Right cardiac atrium (tissue), 5 donors: ENCODE measurements around the gene BCL6. TPM values are rescaled to one million over a fixed set of nuclear protein-coding genes. Genes with fewer than 3 reads are reported as not detected.
A peak's percentile ranks its signal among the peaks of the same experiment; 100 is the strongest.

Experiments used
- ATAC-seq, 2 donors: fragments of 200-7000 bp; cut with Tn5 transposase; one replicate each; pipeline versions ENCODE4 v1.8.0 to v1.9.1; 2020; ENCODE audit warnings: moderate library complexity in 2 of 2, mild to moderate bottlenecking in 1 of 2
- DNase-seq, 3 donors: peaks; one replicate each; pipeline ENCODE4 v3.0.0-alpha.2; 2020
- H3K27ac ChIP-seq: one replicate; pipeline ENCODE4 v1.5.1; 2013; ENCODE audit warnings: mild to moderate bottlenecking, low read length, control low read depth, moderate library complexity
- H3K27me3 ChIP-seq: one replicate; pipeline ENCODE4 v1.6.1; 2013; ENCODE audit not compliant: control insufficient read depth, insufficient read depth
- H3K4me1 ChIP-seq: one replicate; pipeline ENCODE4 v1.6.1; 2013; ENCODE audit warnings: low read length; ENCODE audit not compliant: control insufficient read depth, insufficient read depth
- H3K4me3 ChIP-seq: one replicate; pipeline ENCODE4 v1.5.1; 2013; ENCODE audit warnings: low read length, control low read depth
- H3K9me3 ChIP-seq: one replicate; pipeline ENCODE4 v1.6.1; 2013; ENCODE audit warnings: low read length; ENCODE audit not compliant: control insufficient read depth
- WGBS: extraction: QIAGEN DNeasy Blood & Tissue Kit; methylation state at CpG from one replicate; pipeline ENCODE4 v1.1.7; 2013; 5-methylcytosine and 5-hydroxymethylcytosine counted together
- intact Hi-C, 4 donors: fragments of 100-400 bp; cut with DNase I; formaldehyde crosslinking; loops; one replicate each; pipeline versions ENCODE4 v1.11.0 to v1.14.0; 2022 to 2023
- polyA plus RNA-seq: library from polyadenylated mRNA; stranded (reverse); fragments of 200-250 nt; gene quantifications from one replicate; pipeline ENCODE4 v1.2.3, GENCODE V29; 2013
- total RNA-seq, 4 donors: library from RNA; stranded (reverse); fragmentation: NEBNext Ultra II Directional; extraction: Animal tissue kit (Norgen Biotek cat#: 25700); gene quantifications; one replicate each; pipeline ENCODE4 v1.2.1, GENCODE V29; 2021
- donor health status: healthy with polysubstance abuse.
- donor health status: DM: no; HTN: yes; CAD: no.
- donor health status: DM: no; HTN: no; CAD: no.
- donor health status: DM: no; HTN: yes; CAD: no; lungs with severe emphysema.
- donor health status: DM: yes; HTN: yes; CAD: no.

The BCL6 gene
- total and polyA plus RNA-seq, 5 donors: 45.8 to 77.3 (median 70.5) TPM

DNA sequence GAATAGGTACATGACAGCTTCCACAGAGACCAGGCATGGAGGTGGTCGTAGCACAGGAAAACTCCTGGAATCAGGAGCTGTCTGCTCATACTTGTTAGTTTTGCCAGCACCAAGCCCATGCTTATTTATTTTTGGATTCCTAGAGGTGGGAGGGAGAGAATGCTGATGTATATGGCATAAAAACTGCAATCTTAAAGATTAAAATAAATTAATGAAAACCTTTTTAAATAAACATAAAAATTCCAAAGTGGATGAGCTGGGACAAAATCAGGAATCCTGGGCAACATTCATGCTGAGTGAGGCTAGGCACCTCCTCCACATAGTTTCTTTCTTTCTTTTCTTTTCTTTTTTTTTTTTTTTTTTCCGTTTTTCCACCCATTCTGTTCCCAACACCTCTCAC is 14.3 kb upstream of the BCL6 start:
- Histone ChIP-seq H3K27me3 (no peaks in the 10 kb centered on the region), H3K4me3 (no peak overlapping the region), H3K27ac (no peak overlapping the region), H3K4me1 (no peaks in the 10 kb centered on the region), H3K9me3 (no peaks in the 10 kb centered on the region)
- intact Hi-C loops: loop anchor here in 1 of 4 donors (10.0 kb wide), 1 partner anchor 165 kb away; no protein-coding TSS in a partner anchor
- ATAC-seq: no peak
- DNase-seq: no peak
- 60% methylated on average over 2 of the region's 2 CpGs for WGBS

DNA sequence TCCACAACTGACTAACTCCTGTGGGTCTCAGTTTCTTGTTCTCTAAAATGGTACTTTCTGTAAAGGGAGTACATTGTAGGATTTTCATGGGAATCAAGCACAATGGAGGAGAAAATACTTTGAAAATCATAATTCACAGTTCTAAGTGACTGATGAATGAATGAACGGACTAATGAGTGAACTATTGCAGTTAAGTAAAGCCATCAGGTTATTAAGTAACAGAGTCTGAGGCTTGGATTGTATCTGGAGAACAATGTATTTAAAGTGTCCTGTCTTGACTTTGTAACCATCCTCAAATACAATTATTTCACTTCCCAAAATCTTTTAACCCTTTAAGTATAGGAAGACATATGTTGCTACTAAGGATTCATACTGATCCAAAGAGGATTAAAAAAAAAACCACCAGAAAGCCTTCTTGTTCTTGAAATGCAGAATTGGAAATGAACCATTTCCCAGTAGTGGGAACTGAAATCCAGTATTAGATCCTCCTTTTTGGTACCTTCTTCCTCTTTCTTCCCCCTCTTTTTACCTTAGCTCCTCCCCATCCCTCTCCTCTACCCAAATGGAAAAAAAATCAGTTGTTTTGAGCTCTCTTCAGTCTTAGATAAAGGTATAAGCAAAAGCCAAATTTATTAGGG is 13.2 kb upstream of the BCL6 start:
- intact Hi-C loops: loop anchor here in 1 of 4 donors (10.0 kb wide), 1 partner anchor 166 kb away; no protein-coding TSS in a partner anchor
- 88% methylated on average over 1 of the region's 1 CpG for WGBS

DNA sequence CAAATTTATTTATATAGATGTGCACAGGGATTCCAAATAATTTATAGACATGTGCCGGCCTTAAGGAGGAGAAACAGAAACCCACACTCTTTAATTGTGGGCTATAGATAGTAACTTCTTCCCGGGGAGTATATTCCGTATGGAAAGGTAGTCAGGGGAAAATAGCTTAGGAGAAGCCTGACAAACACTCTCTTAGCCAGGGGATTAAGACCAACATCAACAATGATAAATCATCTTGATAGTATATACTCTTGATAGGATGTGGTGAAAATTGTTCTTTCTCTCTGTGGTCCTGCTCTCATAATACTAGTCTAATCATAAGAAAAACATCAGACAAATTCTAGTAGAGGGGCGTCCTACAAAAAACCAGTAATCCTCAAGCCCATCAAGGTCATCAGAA is 8.2 kb upstream of the BCL6 start:
- H3K9me3 ChIP-seq: no peaks in the 10 kb centered on the region
- 83% methylated on average over 4 of the region's 4 CpGs for WGBS
- intact Hi-C loops: loop anchor here in 1 of 4 donors (10.0 kb wide), 1 partner anchor 171 kb away; no protein-coding TSS in a partner anchor
- H3K4me3 ChIP-seq: no peak overlapping the region
- no peaks in the 10 kb centered on the region for H3K4me1 ChIP-seq
- H3K27me3 ChIP-seq: no peaks in the 10 kb centered on the region
- ATAC-seq (no peak), DNase-seq (no peak)
- no peak overlapping the region for H3K27ac ChIP-seq

More for the DNA sequence above, 13.2 kb upstream of the BCL6 start:
- Histone ChIP-seq H3K4me3 (no peak overlapping the region), H3K4me1 (no peaks in the 10 kb centered on the region), H3K27ac (no peak overlapping the region), H3K9me3 (no peaks in the 10 kb centered on the region), H3K27me3 (no peaks in the 10 kb centered on the region)
- ATAC-seq: no peak
- no peak for DNase-seq

DNA sequence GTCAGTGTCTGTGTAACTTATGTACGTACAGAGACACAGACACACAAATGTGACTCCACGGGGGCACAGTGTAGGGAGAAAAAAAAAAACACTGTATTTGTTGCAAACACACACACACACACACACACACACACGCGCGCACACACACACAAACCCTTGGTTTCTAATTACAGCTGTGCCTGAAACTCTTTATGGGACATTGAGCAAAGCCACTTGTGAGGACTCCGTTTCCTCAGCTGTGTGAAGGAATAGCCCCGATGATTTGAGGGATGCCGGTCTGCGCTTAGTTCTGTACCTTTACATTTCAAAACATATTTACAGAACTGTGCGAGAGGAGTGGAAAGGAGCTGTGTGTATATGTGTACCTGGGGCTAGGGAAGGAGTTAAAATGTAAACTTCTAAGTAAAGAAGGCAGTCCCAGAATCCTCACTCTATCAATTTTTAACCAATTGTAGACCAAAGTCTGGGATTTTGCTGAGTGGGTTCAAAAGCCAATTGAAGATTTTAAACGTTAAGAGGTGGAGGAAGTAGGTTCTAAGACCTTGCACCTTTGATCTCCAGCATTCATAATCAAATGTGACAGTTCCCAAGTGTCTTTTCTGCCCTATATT is 5.3 kb upstream of the BCL6 start:
- peak overlapping the region; percentile 93 for H3K27ac ChIP-seq
- no peak for ATAC-seq
- H3K27me3 ChIP-seq: no peaks in the 10 kb centered on the region
- intact Hi-C loops: loop anchor here in 1 of 4 donors (10.0 kb wide), 1 partner anchor 174 kb away; no protein-coding TSS in a partner anchor
- no peaks in the 10 kb centered on the region for H3K9me3 ChIP-seq
- peak in 2 of 3 donors; percentile 47 to 59 for DNase-seq
- H3K4me1 ChIP-seq: no peaks in the 10 kb centered on the region
- peak overlapping the region; percentile 36 for H3K4me3 ChIP-seq
- WGBS: 36% methylated on average over 11 of the region's 11 CpGs

DNA sequence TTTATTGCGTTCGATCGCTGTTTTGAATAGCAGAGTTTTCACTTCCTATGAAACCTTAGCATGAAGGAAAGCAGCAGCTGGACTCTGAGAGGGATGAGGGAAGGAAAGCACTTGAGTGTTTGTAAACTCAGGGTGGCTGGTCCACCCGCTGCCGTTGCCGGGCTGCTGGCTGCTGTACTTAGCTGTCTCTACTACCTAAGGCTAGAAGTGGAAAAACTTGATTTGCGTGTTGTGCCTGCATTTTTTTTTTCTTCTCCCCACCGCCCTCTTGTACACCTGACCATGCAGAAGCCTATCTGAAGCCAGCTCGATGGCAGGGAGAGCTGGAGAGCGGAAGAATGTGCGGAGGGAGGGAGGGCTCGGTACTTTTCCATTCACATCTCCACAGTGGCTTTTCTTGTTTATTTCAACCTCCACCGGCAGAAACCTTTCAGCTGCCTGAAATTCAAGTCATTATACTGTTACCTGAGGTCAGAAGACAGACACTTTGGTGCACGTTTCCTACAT is 4.8 kb upstream of the BCL6 start:
- intact Hi-C loops: loop anchor here in 1 of 4 donors (10.0 kb wide), 1 partner anchor 175 kb away; no protein-coding TSS in a partner anchor
- H3K9me3 ChIP-seq: no peaks in the 10 kb centered on the region
- DNase-seq (peak in 1 of 3 donors; percentile 56), ATAC-seq (peak in 1 of 2 donors; percentile 7)
- no peaks in the 10 kb centered on the region for H3K4me1 ChIP-seq
- peak overlapping the region; percentile 36 for H3K4me3 ChIP-seq
- 42% methylated on average over 14 of the region's 14 CpGs for WGBS
- H3K27ac ChIP-seq: peak overlapping the region; percentile 93
- no peaks in the 10 kb centered on the region for H3K27me3 ChIP-seq

DNA sequence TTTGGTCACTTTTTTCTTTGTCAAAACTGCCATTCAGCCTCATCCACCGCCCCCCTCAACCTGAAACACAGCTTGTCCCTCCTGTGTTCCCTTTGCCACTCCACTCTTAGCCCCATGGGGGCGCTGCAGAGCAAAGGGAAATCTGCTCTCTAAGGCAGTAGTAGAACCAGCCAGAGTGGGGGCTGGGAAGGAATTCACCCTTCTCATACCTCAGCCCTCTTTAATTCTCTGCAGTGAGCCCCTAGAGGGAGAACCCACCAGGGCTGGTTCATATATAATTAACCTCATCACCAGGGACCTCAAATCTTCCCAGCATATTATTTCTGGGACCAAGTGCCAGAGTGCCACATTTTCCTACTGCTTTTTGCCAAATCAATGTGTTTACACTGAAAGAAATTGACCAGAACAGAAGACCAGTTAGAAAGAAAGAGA is 2.8 kb upstream of the BCL6 start:
- peak; percentile 89 to 96 (median 95) for DNase-seq
- WGBS: 11% methylated on average over 2 of the region's 2 CpGs
- Histone ChIP-seq H3K4me3 (no peak overlapping the region), H3K4me1 (no peaks in the 10 kb centered on the region), H3K27me3 (no peaks in the 10 kb centered on the region), H3K9me3 (no peaks in the 10 kb centered on the region), H3K27ac (peak overlapping the region; percentile 50)
- intact Hi-C loops: loop anchor here in 3 of 4 donors (5.0 to 10.0 kb wide), 9 partner anchors 199 to 1397 kb away; partner anchors contain the start of gene LPP (in 1 of the 3)
- peak; percentile 27 to 46 for ATAC-seq

DNA sequence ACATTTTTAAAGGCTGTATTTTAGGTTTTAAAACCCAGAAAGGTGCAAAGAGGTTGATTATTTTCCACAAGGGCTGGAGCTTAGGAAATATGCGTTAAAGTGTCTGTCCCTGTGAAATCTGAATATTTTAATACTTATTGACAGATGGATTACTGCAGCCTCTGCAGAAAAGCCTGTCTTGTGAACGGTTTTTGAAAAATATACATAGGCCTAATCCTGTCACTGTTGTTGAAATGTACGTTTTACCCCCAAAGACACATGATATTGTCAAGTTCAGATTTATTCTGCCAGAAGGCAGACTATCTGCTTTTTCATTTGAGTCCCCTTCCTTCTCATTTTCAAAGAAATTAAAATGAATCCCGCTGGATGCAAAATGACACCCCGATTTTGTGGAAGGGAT is 2.2 kb upstream of the BCL6 start:
- Histone ChIP-seq H3K9me3 (no peaks in the 10 kb centered on the region), H3K4me3 (peak overlapping the region; percentile 88), H3K27ac (peak overlapping the region; percentile 6), H3K27me3 (no peaks in the 10 kb centered on the region), H3K4me1 (no peaks in the 10 kb centered on the region)
- no peak for ATAC-seq
- intact Hi-C loops: loop anchor here in 3 of 4 donors (5.0 to 10.0 kb wide), 9 partner anchors 200 to 1397 kb away; partner anchors contain the start of gene LPP (in 1 of the 3)
- DNase-seq: no peak
- 41% methylated on average over 5 of the region's 5 CpGs for WGBS

DNA sequence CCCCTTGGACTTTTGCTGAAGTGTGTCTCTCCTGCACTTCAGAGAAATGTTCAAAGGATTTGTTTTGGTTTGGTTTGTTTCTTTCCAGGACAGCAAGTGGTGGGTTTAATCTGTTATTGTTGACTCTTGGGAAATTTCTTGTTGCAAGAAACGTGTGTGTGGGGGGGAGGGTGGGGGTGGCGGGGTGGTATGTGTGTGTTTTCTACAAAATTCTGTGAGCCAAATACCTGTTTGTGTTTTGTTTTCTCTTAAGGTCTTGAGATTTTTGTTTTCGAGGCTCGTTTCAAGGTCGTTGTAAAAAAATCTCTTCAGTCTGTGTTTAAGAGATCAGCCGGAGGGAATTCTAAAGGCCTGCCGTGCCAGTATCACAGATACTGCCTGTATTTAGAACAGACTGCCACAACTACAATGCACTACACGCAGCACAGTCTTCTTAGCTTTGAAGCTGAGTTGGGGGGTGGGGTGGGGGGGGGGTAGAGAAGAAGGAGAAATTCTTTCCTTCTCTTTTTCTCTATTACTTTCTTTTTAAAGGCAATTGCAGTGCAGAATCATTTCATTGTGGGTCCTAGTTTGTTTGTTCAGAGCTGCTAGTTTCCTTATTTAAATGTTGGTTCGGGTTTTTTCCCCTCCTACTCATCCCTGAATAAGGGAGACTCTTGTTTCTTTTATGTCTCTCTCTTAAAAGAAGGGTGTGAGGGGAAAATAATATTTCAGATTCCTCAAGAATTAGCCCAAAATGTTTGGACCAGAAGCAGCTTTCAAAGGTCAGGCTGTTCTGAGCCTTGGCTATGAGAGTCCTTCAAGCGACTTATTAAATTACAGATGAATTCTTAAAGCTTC is 1.4 kb upstream of the BCL6 start:
- no peaks in the 10 kb centered on the region for H3K4me1 ChIP-seq
- peak in 1 of 3 donors; percentile 51 for DNase-seq
- no peak for ATAC-seq

DNA sequence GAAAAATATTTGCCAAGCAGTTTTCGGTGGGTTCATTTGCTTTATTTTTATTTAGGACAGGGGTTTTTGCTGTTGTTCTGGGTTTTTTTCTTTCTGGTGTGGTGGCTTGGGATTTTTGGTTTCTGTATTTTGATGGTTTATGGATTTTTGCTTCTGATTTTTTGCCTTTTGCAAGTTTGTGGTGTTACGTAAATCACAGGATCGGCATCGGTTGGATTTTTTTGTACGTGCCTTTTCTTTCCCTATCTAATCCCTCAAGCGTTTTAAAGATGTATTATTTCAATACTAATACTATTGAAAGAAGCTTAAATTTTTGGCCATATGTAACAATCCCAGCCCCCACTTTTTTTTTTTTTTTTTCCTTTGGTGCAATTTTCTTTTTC is 782 bp upstream of the BCL6 start:
- peak overlapping the region; percentile 88 for H3K4me3 ChIP-seq
- ATAC-seq (no peak), DNase-seq (no peak)
- H3K27me3 ChIP-seq: no peaks in the 10 kb centered on the region
- 4% methylated on average over 6 of the region's 6 CpGs for WGBS
- no peaks in the 10 kb centered on the region for H3K9me3 ChIP-seq
- peak overlapping the region; percentile 100 for H3K27ac ChIP-seq
- no peaks in the 10 kb centered on the region for H3K4me1 ChIP-seq
- intact Hi-C loops: loop anchor here in 3 of 4 donors (5.0 to 10.0 kb wide), 9 partner anchors 201 to 1399 kb away; partner anchors contain the start of gene LPP (in 1 of the 3)

More for the DNA sequence above, 1.4 kb upstream of the BCL6 start:
- H3K27me3 ChIP-seq: no peaks in the 10 kb centered on the region
- intact Hi-C loops: loop anchor here in 3 of 4 donors (5.0 to 10.0 kb wide), 9 partner anchors 201 to 1398 kb away; partner anchors contain the start of gene LPP (in 1 of the 3)
- no peaks in the 10 kb centered on the region for H3K9me3 ChIP-seq
- WGBS: 22% methylated on average over 10 of the region's 10 CpGs
- H3K4me3 ChIP-seq: peak overlapping the region; percentile 88
- H3K27ac ChIP-seq: peak overlapping the region; percentile 85
